Measurements from ENCODE around the gene POFUT1.

DNA sequence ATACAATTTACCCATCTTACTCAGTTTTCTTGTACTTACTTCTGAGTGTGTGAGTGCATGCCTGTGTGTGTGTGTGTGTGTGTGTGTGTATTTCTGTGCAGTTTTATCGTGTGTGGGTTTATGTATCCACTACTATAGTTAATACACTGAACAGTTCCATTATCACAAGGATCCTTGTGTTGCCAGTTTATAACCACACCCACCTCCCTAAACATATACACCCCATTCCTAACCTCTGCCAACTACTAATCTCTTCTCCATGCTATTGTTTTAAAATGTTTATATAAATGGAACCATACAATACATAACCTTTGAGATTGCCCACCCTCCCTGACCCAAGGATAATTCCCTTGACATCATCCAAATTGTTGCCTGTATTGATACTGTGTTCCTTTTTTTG, 18.7 kb downstream of the POFUT1 start:
- TF ChIP-seq, protein P1, sequence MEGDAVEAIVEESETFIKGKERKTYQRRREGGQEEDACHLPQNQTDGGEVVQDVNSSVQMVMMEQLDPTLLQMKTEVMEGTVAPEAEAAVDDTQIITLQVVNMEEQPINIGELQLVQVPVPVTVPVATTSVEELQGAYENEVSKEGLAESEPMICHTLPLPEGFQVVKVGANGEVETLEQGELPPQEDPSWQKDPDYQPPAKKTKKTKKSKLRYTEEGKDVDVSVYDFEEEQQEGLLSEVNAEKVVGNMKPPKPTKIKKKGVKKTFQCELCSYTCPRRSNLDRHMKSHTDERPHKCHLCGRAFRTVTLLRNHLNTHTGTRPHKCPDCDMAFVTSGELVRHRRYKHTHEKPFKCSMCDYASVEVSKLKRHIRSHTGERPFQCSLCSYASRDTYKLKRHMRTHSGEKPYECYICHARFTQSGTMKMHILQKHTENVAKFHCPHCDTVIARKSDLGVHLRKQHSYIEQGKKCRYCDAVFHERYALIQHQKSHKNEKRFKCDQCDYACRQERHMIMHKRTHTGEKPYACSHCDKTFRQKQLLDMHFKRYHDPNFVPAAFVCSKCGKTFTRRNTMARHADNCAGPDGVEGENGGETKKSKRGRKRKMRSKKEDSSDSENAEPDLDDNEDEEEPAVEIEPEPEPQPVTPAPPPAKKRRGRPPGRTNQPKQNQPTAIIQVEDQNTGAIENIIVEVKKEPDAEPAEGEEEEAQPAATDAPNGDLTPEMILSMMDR (IDR thresholded peaks at IDR 0.05) = no peak
- no peak for TF ChIP-seq EP300 (IDR thresholded peaks at IDR 0.05)

All from gastroesophageal sphincter (tissue), 3 donors.